ENCODE data around the gene PITPNM2. TPM values are rescaled to one million over a fixed set of nuclear protein-coding genes. Genes with fewer than 3 reads are reported as not detected.

Gene PITPNM2
- total RNA-seq, 3 donors from 2014 or later: 2.3 to 7.5 (median 2.4) TPM

DNA sequence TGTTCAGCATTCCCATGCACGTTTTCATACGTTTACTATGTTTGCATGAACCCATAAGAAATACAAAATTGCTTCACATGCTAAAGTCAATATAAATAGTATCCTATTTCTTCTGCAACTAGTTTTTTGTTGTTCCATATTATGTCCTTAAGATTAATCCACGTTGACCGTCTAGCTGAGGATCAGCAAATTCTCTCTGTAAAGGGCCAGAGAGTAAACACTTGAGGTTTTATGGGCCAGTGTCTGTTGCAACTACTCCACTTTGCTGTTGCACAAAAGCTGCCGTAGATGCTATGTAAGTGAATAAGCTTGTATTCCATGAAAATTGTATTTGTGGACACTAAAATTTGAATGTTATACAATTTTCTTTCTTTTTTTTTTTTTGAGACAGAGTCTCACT lies 21.1 kb upstream of the PITPNM2 start:
- Histone ChIP-seq H3K9me3 (no peaks in the 10 kb centered on the region), H3K4me3 (no peak overlapping the region), H3K27ac (no peak overlapping the region), H3K4me1 (no peaks in the 10 kb centered on the region), H3K36me3 (no peaks in the 10 kb centered on the region), H3K27me3 (no peaks in the 10 kb centered on the region)
- intact Hi-C loops (cut with DNase I; ENCODE audit: low total_unique reads): no loop called here
- TF ChIP-seq POLR2A (IDR thresholded peaks at IDR 0.05): no peak
- no peak for TF ChIP-seq POLR2AphosphoS5 (IDR thresholded peaks at IDR 0.05)
- TF ChIP-seq, protein P1, sequence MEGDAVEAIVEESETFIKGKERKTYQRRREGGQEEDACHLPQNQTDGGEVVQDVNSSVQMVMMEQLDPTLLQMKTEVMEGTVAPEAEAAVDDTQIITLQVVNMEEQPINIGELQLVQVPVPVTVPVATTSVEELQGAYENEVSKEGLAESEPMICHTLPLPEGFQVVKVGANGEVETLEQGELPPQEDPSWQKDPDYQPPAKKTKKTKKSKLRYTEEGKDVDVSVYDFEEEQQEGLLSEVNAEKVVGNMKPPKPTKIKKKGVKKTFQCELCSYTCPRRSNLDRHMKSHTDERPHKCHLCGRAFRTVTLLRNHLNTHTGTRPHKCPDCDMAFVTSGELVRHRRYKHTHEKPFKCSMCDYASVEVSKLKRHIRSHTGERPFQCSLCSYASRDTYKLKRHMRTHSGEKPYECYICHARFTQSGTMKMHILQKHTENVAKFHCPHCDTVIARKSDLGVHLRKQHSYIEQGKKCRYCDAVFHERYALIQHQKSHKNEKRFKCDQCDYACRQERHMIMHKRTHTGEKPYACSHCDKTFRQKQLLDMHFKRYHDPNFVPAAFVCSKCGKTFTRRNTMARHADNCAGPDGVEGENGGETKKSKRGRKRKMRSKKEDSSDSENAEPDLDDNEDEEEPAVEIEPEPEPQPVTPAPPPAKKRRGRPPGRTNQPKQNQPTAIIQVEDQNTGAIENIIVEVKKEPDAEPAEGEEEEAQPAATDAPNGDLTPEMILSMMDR (IDR thresholded peaks at IDR 0.05): no peak
- no peak for DNase-seq (ENCODE audit: low spot score in 2 of 2)

- H3K27ac ChIP-seq: no peak overlapping the region
- TF ChIP-seq POLR2A (IDR thresholded peaks at IDR 0.05): no peak
- TF ChIP-seq, protein P1 (IDR thresholded peaks at IDR 0.05): no peak
- TF ChIP-seq POLR2AphosphoS5 (IDR thresholded peaks at IDR 0.05): no peak
- H3K36me3 ChIP-seq: no peaks in the 10 kb centered on the region
- intact Hi-C loops (cut with DNase I; ENCODE audit: low total_unique reads): no loop called here
- DNase-seq (ENCODE audit: low spot score in 2 of 2): no peak
- no peak overlapping the region for H3K4me3 ChIP-seq
- no peaks in the 10 kb centered on the region for H3K4me1 ChIP-seq
- no peaks in the 10 kb centered on the region for H3K27me3 ChIP-seq
- H3K9me3 ChIP-seq: no peaks in the 10 kb centered on the region
These were observed 16.4 kb upstream of the PITPNM2 start for GRCh38 chr12:123167329-123167728.

DNA sequence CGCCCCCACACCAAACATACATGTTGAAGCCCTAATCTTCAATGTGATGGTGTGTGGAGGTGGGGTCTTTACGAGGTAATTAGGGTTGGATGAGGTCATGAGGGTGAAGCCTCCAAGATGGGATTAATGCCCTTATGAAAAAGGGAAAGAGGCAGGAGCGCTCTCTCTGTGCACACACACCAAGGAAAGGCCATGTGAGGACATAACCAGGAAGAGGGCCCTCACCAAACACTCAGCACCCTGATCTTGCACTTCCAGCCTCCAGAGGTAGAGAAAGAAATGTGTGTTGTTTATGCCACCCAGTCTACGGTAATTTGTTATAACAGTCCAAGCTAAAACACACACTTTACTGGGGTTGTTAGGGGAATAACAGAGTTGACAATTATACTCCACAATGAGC lies 14.6 kb upstream of the PITPNM2 start:
- no peaks in the 10 kb centered on the region for H3K9me3 ChIP-seq
- no peaks in the 10 kb centered on the region for H3K27me3 ChIP-seq
- no peaks in the 10 kb centered on the region for H3K4me1 ChIP-seq
- H3K36me3 ChIP-seq: no peaks in the 10 kb centered on the region
- H3K4me3 ChIP-seq: no peak overlapping the region
- no peak for DNase-seq (ENCODE audit: low spot score in 2 of 2)
- no peak for TF ChIP-seq POLR2A (IDR thresholded peaks at IDR 0.05)
- no peak for TF ChIP-seq POLR2AphosphoS5 (IDR thresholded peaks at IDR 0.05)
- H3K27ac ChIP-seq: no peak overlapping the region
- intact Hi-C loops (cut with DNase I; ENCODE audit: low total_unique reads): no loop called here

DNA sequence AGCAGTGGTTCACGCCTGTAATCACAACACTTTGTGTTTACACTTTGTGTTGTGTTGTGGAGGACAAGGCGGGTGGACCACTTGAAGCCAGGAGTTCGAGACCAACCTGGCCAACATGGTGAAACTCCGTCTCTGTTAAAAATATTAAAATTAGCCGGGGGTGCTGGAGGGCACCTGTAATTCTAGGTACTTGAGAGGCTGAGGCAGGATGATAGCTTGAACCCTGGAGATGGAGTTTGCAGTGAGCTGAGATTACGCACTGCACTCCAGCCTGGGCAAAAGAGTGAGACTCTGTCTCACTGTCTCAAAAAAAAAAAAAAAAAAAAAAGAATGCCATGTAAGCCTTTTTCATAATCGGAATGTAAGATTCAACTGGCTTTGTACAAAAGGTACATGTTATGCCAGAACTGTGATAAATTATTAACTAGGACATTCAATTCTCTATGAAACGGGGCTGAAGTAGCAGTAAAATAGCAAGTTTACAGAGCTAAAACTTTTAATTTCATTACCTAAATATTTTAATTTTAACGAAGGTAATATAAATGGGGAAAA lies 13.9 kb upstream of the PITPNM2 start:
- intact Hi-C loops (cut with DNase I; ENCODE audit: low total_unique reads): no loop called here
- Histone ChIP-seq H3K27ac (no peak overlapping the region), H3K36me3 (no peaks in the 10 kb centered on the region), H3K4me3 (no peak overlapping the region), H3K4me1 (no peaks in the 10 kb centered on the region), H3K9me3 (no peaks in the 10 kb centered on the region), H3K27me3 (no peaks in the 10 kb centered on the region)
- no peak for TF ChIP-seq POLR2AphosphoS5 (IDR thresholded peaks at IDR 0.05)
- no peak for TF ChIP-seq POLR2A (IDR thresholded peaks at IDR 0.05)
- TF ChIP-seq, protein P1 (IDR thresholded peaks at IDR 0.05): no peak
- DNase-seq (ENCODE audit: low spot score in 2 of 2): no peak

GRCh38 chr12:123164222-123164621 lies 13.3 kb upstream of the PITPNM2 start:
- H3K4me1 ChIP-seq: no peaks in the 10 kb centered on the region
- H3K27ac ChIP-seq: no peak overlapping the region
- H3K4me3 ChIP-seq: no peak overlapping the region
- H3K9me3 ChIP-seq: no peaks in the 10 kb centered on the region
- H3K27me3 ChIP-seq: no peaks in the 10 kb centered on the region
- TF ChIP-seq POLR2A (IDR thresholded peaks at IDR 0.05) (no peak), POLR2AphosphoS5 (IDR thresholded peaks at IDR 0.05) (no peak)
- TF ChIP-seq, protein P1 (IDR thresholded peaks at IDR 0.05): no peak
- no peaks in the 10 kb centered on the region for H3K36me3 ChIP-seq
- intact Hi-C loops (cut with DNase I; ENCODE audit: low total_unique reads): no loop called here
- no peak for DNase-seq (ENCODE audit: low spot score in 2 of 2)

- intact Hi-C loops (cut with DNase I; ENCODE audit: low total_unique reads): no loop called here
- H3K4me3 ChIP-seq: no peak overlapping the region
These were observed 12.3 kb upstream of the PITPNM2 start for GRCh38 chr12:123163227-123163626.

More at GRCh38 chr12:123163227-123163626, 12.3 kb upstream of the PITPNM2 start:
- Histone ChIP-seq H3K27me3 (no peaks in the 10 kb centered on the region), H3K36me3 (no peaks in the 10 kb centered on the region), H3K9me3 (no peaks in the 10 kb centered on the region), H3K4me1 (no peaks in the 10 kb centered on the region), H3K27ac (no peak overlapping the region)
- TF ChIP-seq, protein P1 (IDR thresholded peaks at IDR 0.05): no peak
- TF ChIP-seq POLR2A (IDR thresholded peaks at IDR 0.05) (no peak), POLR2AphosphoS5 (IDR thresholded peaks at IDR 0.05) (no peak)
- no peak for DNase-seq (ENCODE audit: low spot score in 2 of 2)
